ENCODE measurements around the gene AGRP. TPM values are rescaled to one million over a fixed set of nuclear protein-coding genes. Genes with fewer than 3 reads are reported as not detected.
"Not testable (repeated sequence)": the region's sequence is repeated elsewhere in the genome, so short reads cannot be mapped to it uniquely, and the experiment has no call there.

AGRP gene
- total RNA-seq, 2 donors from 2014 or later = 1.5 TPM; not detected in 1

- intact Hi-C loops (cut with DNase I) = no loop called here
- H3K36me3 ChIP-seq = no peaks in the 10 kb centered on the region
- no peaks in the 10 kb centered on the region for H3K4me1 ChIP-seq (replicated peaks)
- H3K27ac ChIP-seq = no peak overlapping the region
- no peak for DNase-seq (ENCODE audit: low spot score)
- WGBS = 89% methylated on average over 3 of the region's 3 CpGs
- no peaks in the 10 kb centered on the region for H3K27me3 ChIP-seq (replicated peaks; ENCODE audit: insufficient read depth)
- TF ChIP-seq POLR2A (IDR thresholded peaks at IDR 0.05) = no peak
- TF ChIP-seq POLR2AphosphoS5 (IDR thresholded peaks at IDR 0.05) = no peak
- TF ChIP-seq CTCF (IDR thresholded peaks at IDR 0.05) = no peak
- H3K4me3 ChIP-seq = no peak overlapping the region
- no peaks in the 10 kb centered on the region for H3K9me3 ChIP-seq
Observed at GRCh38 chr16:67517155-67517445, 33.8 kb upstream of the AGRP start.

- Histone ChIP-seq H3K4me1 (replicated peaks) (no peaks in the 10 kb centered on the region), H3K27me3 (replicated peaks; ENCODE audit: insufficient read depth) (no peaks in the 10 kb centered on the region), H3K36me3 (no peaks in the 10 kb centered on the region), H3K4me3 (no peak overlapping the region), H3K27ac (no peak overlapping the region), H3K9me3 (no peaks in the 10 kb centered on the region)
- DNase-seq (ENCODE audit: low spot score) = no peak
- 78% methylated on average over 12 of the region's 12 CpGs for WGBS
- intact Hi-C loops (cut with DNase I) = no loop called here
- no peak for TF ChIP-seq POLR2A (IDR thresholded peaks at IDR 0.05)
- no peak for TF ChIP-seq POLR2AphosphoS5 (IDR thresholded peaks at IDR 0.05)
- TF ChIP-seq CTCF (IDR thresholded peaks at IDR 0.05) = no peak
Observed at GRCh38 chr16:67516296-67517154, 33.2 kb upstream of the AGRP start.

- intact Hi-C loops (cut with DNase I) = no loop called here
- WGBS = 14% methylated on average over 8 of the region's 8 CpGs
Observed at GRCh38 chr16:67514382-67514828, 31.1 kb upstream of the AGRP start.

GRCh38 chr16:67513892-67514291, 30.5 kb upstream of the AGRP start:
- DNase-seq (ENCODE audit: low spot score); H3K4me1 ChIP-seq (replicated peaks); H3K4me3 ChIP-seq; H3K27ac ChIP-seq; H3K36me3 ChIP-seq; intact Hi-C loops (cut with DNase I); H3K27me3 ChIP-seq (replicated peaks; ENCODE audit: insufficient read depth); H3K9me3 ChIP-seq: not testable (repeated sequence)
- WGBS = 96% methylated on average over 1 of the region's 1 CpG

More at GRCh38 chr16:67514382-67514828, 31.1 kb upstream of the AGRP start:
- H3K27ac ChIP-seq = no peak overlapping the region
- H3K27me3 ChIP-seq (replicated peaks; ENCODE audit: insufficient read depth) = no peaks in the 10 kb centered on the region
- no peak for TF ChIP-seq POLR2A (IDR thresholded peaks at IDR 0.05)
- TF ChIP-seq CTCF (IDR thresholded peaks at IDR 0.05) = peak; percentile 11 to 69 (median 56)
- peak; percentile 31 for TF ChIP-seq POLR2AphosphoS5 (IDR thresholded peaks at IDR 0.05)
- no peaks in the 10 kb centered on the region for H3K36me3 ChIP-seq
- H3K9me3 ChIP-seq = no peaks in the 10 kb centered on the region
- H3K4me3 ChIP-seq = no peak overlapping the region
- H3K4me1 ChIP-seq (replicated peaks) = no peaks in the 10 kb centered on the region
- DNase-seq (ENCODE audit: low spot score) = peak; percentile 64

- 79% methylated on average over 4 of the region's 4 CpGs for WGBS
- Histone ChIP-seq H3K36me3 (no peaks in the 10 kb centered on the region), H3K27me3 (replicated peaks; ENCODE audit: insufficient read depth) (no peaks in the 10 kb centered on the region), H3K4me1 (replicated peaks) (no peaks in the 10 kb centered on the region), H3K27ac (no peak overlapping the region), H3K4me3 (no peak overlapping the region), H3K9me3 (no peaks in the 10 kb centered on the region)
- TF ChIP-seq POLR2A (IDR thresholded peaks at IDR 0.05) (no peak), POLR2AphosphoS5 (IDR thresholded peaks at IDR 0.05) (no peak), CTCF (IDR thresholded peaks at IDR 0.05) (no peak)
- intact Hi-C loops (cut with DNase I) = no loop called here
- no peak for DNase-seq (ENCODE audit: low spot score)
Observed at GRCh38 chr16:67509016-67509415, 25.7 kb upstream of the AGRP start.
